Right lobe of liver (tissue), 4 donors: ENCODE measurements around the gene TMC5.

Source experiments
- CTCF ChIP-seq, 4 donors: fragments of 200-600 bp in 3 of 4; fragments of 450-650 bp in 1 of 4; IDR thresholded peaks; one replicate each; pipeline versions ENCODE4 v1.5.1 to v1.8.0; 2016 to 2022; ENCODE audit warnings: antibody characterized with exemption in 4 of 4, mild to moderate bottlenecking in 2 of 4
- POLR2A ChIP-seq: fragments of 450-650 bp; IDR thresholded peaks from one replicate; pipeline ENCODE4 v1.6.1; 2017; ENCODE audit warnings: antibody characterized with exemption, mild to moderate bottlenecking
- donor health status: DM: no; HTN: no; CAD: no.
- donor health status: DM: no; HTN: no; CAD: no.
- donor health status: DM: no; HTN: yes; CAD: no.

DNA sequence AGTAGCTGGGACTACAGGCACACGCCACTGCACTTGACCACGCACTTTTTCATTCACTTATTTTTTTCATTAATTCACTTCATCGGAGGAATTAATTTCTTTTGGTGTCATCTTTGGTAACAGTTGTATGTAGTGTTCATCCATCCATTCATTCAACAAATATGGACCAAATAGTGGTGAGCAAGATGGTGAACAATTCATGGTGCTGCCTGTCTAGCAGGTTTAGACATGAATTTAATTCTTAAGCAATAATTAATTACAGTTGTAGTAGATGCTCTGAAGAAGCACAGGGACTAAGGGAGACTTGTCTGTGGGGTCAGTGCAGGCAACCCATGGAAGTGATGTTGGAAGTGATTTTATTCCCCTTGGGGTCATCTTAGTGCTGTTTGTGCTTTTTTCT is 81.8 kb downstream of the TMC5 start:
- TF ChIP-seq CTCF (IDR thresholded peaks at IDR 0.05) (no peak), POLR2A (no peak)
